Neuron (in vitro differentiated cells): Measurements from ENCODE around the gene CEP68.

ENCODE experiments used
- H2AFZ ChIP-seq: one replicate; pipeline ENCODE4 v1.6.1; 2013; ENCODE audit warnings: low read depth, mild to moderate bottlenecking, inconsistent platforms, low read length, moderate library complexity
- H3K27me3 ChIP-seq: one replicate; pipeline ENCODE4 v1.6.1; 2013; ENCODE audit warnings: low read length; ENCODE audit not compliant: insufficient read depth
- H3K36me3 ChIP-seq: one replicate; pipeline ENCODE4 v1.6.1; 2013; ENCODE audit warnings: low read length; ENCODE audit not compliant: insufficient read depth
- H3K4me1 ChIP-seq: one replicate; pipeline ENCODE4 v1.6.1; 2013; ENCODE audit warnings: low read length; ENCODE audit not compliant: insufficient read depth
- H3K4me3 ChIP-seq: 2 replicates; pipeline ENCODE4 v1.5.1; 2013; ENCODE audit warnings: mild to moderate bottlenecking, low read length, moderate library complexity
- H3K9me3 ChIP-seq: one replicate; pipeline ENCODE4 v1.6.1; 2013; ENCODE audit warnings: low read length

The CEP68 gene

DNA sequence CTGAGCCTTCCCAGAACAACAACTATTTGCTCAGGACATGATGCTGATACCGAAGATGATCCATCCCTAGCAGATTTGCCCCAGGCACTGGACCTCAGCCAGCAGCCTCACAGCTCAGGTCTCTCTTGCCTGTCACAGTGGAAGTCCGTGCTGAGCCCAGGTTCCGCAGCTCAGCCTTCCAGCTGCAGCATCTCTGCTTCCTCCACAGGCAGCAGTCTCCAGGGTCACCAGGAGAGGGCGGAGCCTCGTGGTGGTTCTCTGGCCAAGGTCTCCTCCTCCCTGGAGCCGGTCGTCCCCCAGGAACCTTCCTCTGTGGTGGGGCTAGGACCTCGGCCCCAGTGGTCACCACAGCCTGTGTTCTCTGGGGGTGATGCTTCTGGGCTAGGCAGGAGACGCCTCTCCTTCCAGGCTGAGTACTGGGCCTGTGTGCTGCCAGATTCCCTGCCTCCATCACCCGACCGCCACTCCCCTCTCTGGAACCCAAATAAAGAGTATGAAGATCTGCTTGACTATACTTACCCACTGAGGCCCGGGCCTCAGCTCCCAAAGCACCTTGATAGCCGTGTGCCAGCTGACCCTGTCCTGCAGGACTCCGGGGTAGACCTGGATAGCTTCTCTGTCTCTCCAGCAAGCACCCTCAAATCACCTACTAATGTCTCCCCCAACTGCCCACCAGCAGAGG lies 15.4 kb downstream of the CEP68 start:
- H3K9me3 ChIP-seq: no peaks in the 10 kb centered on the region

GRCh38 chr2:65072181-65072970 lies 16.2 kb downstream of the CEP68 start:
- peaks cover 76% of the 10 kb centered on the region for H3K36me3 ChIP-seq
- no peak overlapping the region for H3K4me3 ChIP-seq
- H3K9me3 ChIP-seq: no peaks in the 10 kb centered on the region
- H3K4me1 ChIP-seq: no peaks in the 10 kb centered on the region
- no peak overlapping the region for H2AFZ ChIP-seq
- no peaks in the 10 kb centered on the region for H3K27me3 ChIP-seq

More for the DNA sequence above, 15.4 kb downstream of the CEP68 start:
- no peaks in the 10 kb centered on the region for H3K27me3 ChIP-seq
- H3K36me3 ChIP-seq: peaks cover 73% of the 10 kb centered on the region
- H2AFZ ChIP-seq: no peak overlapping the region
- no peak overlapping the region for H3K4me3 ChIP-seq
- H3K4me1 ChIP-seq: no peaks in the 10 kb centered on the region

- Histone ChIP-seq H3K27me3 (no peaks in the 10 kb centered on the region), H3K4me3 (no peak overlapping the region), H3K4me1 (no peaks in the 10 kb centered on the region), H3K9me3 (no peaks in the 10 kb centered on the region), H2AFZ (no peak overlapping the region), H3K36me3 (peaks cover 88% of the 10 kb centered on the region)
These were observed 17.8 kb downstream of the CEP68 start for GRCh38 chr2:65073879-65074565.

DNA sequence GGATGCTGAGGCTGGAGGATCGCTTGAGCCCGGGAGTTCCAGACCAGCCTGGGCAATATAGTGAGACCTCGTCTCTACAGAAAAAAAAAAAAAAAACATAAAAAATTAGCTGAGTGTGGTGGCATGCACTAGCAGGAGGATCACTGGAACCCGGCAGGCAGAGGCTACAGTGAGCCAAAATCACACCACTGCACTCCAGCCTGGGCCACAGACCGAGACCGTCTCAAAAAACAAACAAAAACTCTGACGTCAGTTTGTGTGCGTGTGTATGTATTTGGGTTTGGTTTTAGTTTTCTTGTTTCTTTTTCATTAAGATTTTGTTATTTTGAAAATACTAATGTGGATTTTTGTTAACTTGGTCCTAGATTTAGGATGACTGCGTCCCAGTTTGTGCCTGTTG lies 19.0 kb downstream of the CEP68 start:
- no peaks in the 10 kb centered on the region for H3K4me1 ChIP-seq
- peaks cover 84% of the 10 kb centered on the region for H3K36me3 ChIP-seq
- H3K27me3 ChIP-seq: no peaks in the 10 kb centered on the region
- no peak overlapping the region for H3K4me3 ChIP-seq
- no peaks in the 10 kb centered on the region for H3K9me3 ChIP-seq
- no peak overlapping the region for H2AFZ ChIP-seq

- Histone ChIP-seq H3K27me3 (no peaks in the 10 kb centered on the region), H2AFZ (no peak overlapping the region), H3K9me3 (no peaks in the 10 kb centered on the region), H3K36me3 (peaks cover 79% of the 10 kb centered on the region), H3K4me3 (no peak overlapping the region), H3K4me1 (no peaks in the 10 kb centered on the region)
These were observed 19.6 kb downstream of the CEP68 start for GRCh38 chr2:65075605-65076344.

- no peak overlapping the region for H2AFZ ChIP-seq
- no peak overlapping the region for H3K4me3 ChIP-seq
- no peaks in the 10 kb centered on the region for H3K27me3 ChIP-seq
- H3K9me3 ChIP-seq: no peaks in the 10 kb centered on the region
- peaks cover 73% of the 10 kb centered on the region for H3K36me3 ChIP-seq
- no peaks in the 10 kb centered on the region for H3K4me1 ChIP-seq
These were observed 20.1 kb downstream of the CEP68 start for GRCh38 chr2:65076345-65076710.

DNA sequence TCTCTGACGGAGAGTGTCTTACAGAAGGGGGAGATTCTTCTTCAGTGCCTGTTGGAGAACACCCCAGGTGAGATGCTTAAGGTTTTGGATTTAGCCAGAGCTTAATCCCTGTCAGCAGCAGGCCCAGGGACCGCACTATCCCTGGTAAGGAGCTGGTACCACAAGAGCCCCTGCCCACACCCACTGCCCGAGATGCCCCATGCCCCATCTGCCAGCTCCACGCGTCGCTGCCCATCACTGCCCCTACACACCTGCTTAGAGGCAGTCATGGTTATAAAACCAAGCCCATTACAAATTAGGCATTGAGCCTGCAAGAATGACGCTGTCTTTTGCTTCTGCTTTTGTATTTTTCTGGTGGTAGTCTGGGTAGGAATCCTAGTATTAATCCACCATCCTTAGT lies 21.7 kb downstream of the CEP68 start:
- H3K36me3 ChIP-seq: peaks cover 70% of the 10 kb centered on the region
- H3K4me3 ChIP-seq: no peak overlapping the region
- no peaks in the 10 kb centered on the region for H3K9me3 ChIP-seq
- no peak overlapping the region for H2AFZ ChIP-seq
- H3K27me3 ChIP-seq: no peaks in the 10 kb centered on the region
- no peaks in the 10 kb centered on the region for H3K4me1 ChIP-seq

GRCh38 chr2:65079017-65079416 lies 22.8 kb downstream of the CEP68 start:
- Histone ChIP-seq H3K27me3 (no peaks in the 10 kb centered on the region), H3K4me3 (no peak overlapping the region), H3K36me3 (peaks cover 70% of the 10 kb centered on the region), H3K9me3 (no peaks in the 10 kb centered on the region), H2AFZ (no peak overlapping the region), H3K4me1 (no peaks in the 10 kb centered on the region)

DNA sequence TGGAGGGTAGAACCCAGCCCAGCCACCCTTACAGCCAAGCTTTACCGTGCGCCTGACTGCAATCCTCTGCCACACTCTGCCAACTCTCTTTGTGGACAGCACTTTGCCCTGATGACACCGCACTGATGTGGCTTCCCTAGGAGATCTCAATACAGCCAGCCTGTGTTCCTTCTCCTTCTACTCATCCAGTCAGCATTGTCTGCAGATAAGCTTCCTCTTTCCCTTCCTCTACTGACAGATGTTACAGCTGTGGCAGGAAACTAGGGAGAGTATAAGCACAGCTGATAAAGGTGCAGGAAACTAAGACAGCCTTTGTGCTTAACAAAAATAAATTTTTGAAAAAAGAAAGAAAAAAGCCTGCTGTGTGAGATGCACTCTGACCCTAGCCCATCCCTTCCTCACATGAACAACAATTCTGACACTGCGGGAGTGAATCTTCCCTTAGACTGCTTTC lies 25.0 kb downstream of the CEP68 start:
- no peak overlapping the region for H3K4me3 ChIP-seq
- H3K4me1 ChIP-seq: no peaks in the 10 kb centered on the region
- H3K36me3 ChIP-seq: peaks cover 72% of the 10 kb centered on the region
- H3K9me3 ChIP-seq: no peaks in the 10 kb centered on the region
- H3K27me3 ChIP-seq: no peaks in the 10 kb centered on the region
- H2AFZ ChIP-seq: no peak overlapping the region

- no peak overlapping the region for H3K4me3 ChIP-seq
- no peak overlapping the region for H2AFZ ChIP-seq
- H3K36me3 ChIP-seq: peaks cover 68% of the 10 kb centered on the region
- H3K9me3 ChIP-seq: no peaks in the 10 kb centered on the region
- H3K27me3 ChIP-seq: no peaks in the 10 kb centered on the region
- H3K4me1 ChIP-seq: no peaks in the 10 kb centered on the region
These were observed 28.9 kb downstream of the CEP68 start for GRCh38 chr2:65085148-65085547.

DNA sequence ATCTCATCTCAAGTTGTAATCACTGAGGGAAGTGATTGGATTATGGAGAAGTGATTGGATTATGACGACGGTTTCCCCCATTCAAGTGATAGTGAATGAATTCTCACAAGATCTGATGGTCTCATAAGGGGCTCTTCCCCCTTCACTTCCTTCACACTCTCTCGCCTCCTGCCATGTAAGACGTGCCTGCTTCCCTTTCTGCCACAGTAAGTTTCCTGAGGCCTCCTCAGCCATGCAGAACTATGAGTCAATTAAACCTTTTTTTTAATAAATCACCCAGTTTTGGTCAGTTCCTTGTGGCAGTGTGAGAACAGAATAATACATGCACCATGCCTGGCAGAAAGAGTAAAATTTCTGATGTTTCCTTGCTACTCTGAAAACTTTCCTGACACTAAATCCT lies 36.6 kb downstream of the CEP68 start:
- Histone ChIP-seq H3K36me3 (peaks cover 69% of the 10 kb centered on the region), H2AFZ (no peak overlapping the region), H3K4me3 (no peak overlapping the region), H3K27me3 (no peaks in the 10 kb centered on the region), H3K4me1 (no peaks in the 10 kb centered on the region), H3K9me3 (peaks cover 2% of the 10 kb centered on the region)

- H3K9me3 ChIP-seq: peaks cover 2% of the 10 kb centered on the region
- peaks cover 69% of the 10 kb centered on the region for H3K36me3 ChIP-seq
- no peaks in the 10 kb centered on the region for H3K27me3 ChIP-seq
- no peaks in the 10 kb centered on the region for H3K4me1 ChIP-seq
- H2AFZ ChIP-seq: no peak overlapping the region
- no peak overlapping the region for H3K4me3 ChIP-seq
These were observed 37.0 kb downstream of the CEP68 start for GRCh38 chr2:65093211-65093610.

- Histone ChIP-seq H3K9me3 (peaks cover 2% of the 10 kb centered on the region), H3K4me3 (no peak overlapping the region), H3K4me1 (no peaks in the 10 kb centered on the region), H2AFZ (no peak overlapping the region), H3K36me3 (peaks cover 73% of the 10 kb centered on the region), H3K27me3 (no peaks in the 10 kb centered on the region)
These were observed 40.7 kb downstream of the CEP68 start for GRCh38 chr2:65096948-65097347.
